ENCODE results near the gene GRK1. TPM values are rescaled to one million over a fixed set of nuclear protein-coding genes. Genes with fewer than 3 reads are reported as not detected.
"Not testable (repeated sequence)": the region's sequence is repeated elsewhere in the genome, so short reads cannot be mapped to it uniquely, and the experiment has no call there.

The GRK1 gene
- total RNA-seq, 1 donor from 2014 or later, result 0.06 TPM

- H3K4me3 ChIP-seq (ENCODE audit: low read depth, low read length), result no peak overlapping the region
- TF ChIP-seq CTCF (conservative IDR thresholded peaks at IDR 0.05; ENCODE audit: low read depth, low read length), result no peak
- no peak for DNase-seq (ENCODE audit: low read depth)
These were observed 44.1 kb upstream of the GRK1 start for GRCh38 chr13:113622791-113623490.

GRCh38 chr13:113623491-113624234 is 43.4 kb upstream of the GRK1 start:
- no peak for DNase-seq (ENCODE audit: low read depth)
- no peak for TF ChIP-seq CTCF (conservative IDR thresholded peaks at IDR 0.05; ENCODE audit: low read depth, low read length)
- no peak overlapping the region for H3K4me3 ChIP-seq (ENCODE audit: low read depth, low read length)

- no peak for TF ChIP-seq CTCF (conservative IDR thresholded peaks at IDR 0.05; ENCODE audit: low read depth, low read length)
- H3K4me3 ChIP-seq (ENCODE audit: low read depth, low read length), result no peak overlapping the region
- no peak for DNase-seq (ENCODE audit: low read depth)
These were observed 42.8 kb upstream of the GRK1 start for GRCh38 chr13:113624235-113624587.

GRCh38 chr13:113624640-113625304 is 42.2 kb upstream of the GRK1 start:
- H3K4me3 ChIP-seq (ENCODE audit: low read depth, low read length); DNase-seq (ENCODE audit: low read depth): not testable (repeated sequence)

GRCh38 chr13:113625965-113626721 is 40.9 kb upstream of the GRK1 start:
- no peak overlapping the region for H3K4me3 ChIP-seq (ENCODE audit: low read depth, low read length)
- no peak for TF ChIP-seq CTCF (conservative IDR thresholded peaks at IDR 0.05; ENCODE audit: low read depth, low read length)
- DNase-seq (ENCODE audit: low read depth), result no peak

- no peak overlapping the region for H3K4me3 ChIP-seq (ENCODE audit: low read depth, low read length)
- no peak for TF ChIP-seq CTCF (conservative IDR thresholded peaks at IDR 0.05; ENCODE audit: low read depth, low read length)
- no peak for DNase-seq (ENCODE audit: low read depth)
These were observed 39.9 kb upstream of the GRK1 start for GRCh38 chr13:113627136-113627535.
